Measurements from ENCODE around the gene PRIMA1. TPM values are rescaled to one million over a fixed set of nuclear protein-coding genes. Genes with fewer than 3 reads are reported as not detected.

The PRIMA1 gene
- total and polyA plus RNA-seq, 9 of the 15 experiments (the other 6 are each of a cell fraction or from before 2014, with no cell fraction given), result not detected

- BruUV-seq (replicated peaks), result no TSS peak
- 0% methylated on average over 6 of the region's 8 CpGs for WGBS (ENCODE audit: insufficient coverage, low coverage, missing lambda C conversion rate)
- ATAC-seq (no peak), DNase-seq (ENCODE audit: extremely low read depth in 1 of 4, low spot score in 3 of 4) (no peak), FAIRE-seq (no peak)
- ChIA-PET CTCF (ENCODE audit: low intra/inter-chr PET ratio) (no interaction called here), POLR2A (interaction anchor here (0.6 kb wide), 1 partner anchor 1022 kb away, joined by 3 read pairs; no protein-coding TSS in a partner anchor)
- in situ Hi-C loops (cut with MboI) (no loop called here), intact Hi-C loops (cut with micrococcal nuclease) (no loop called here)
- Histone ChIP-seq H3K27me3 (ENCODE audit: control insufficient read depth in 2 of 2, insufficient read depth in 2 of 2, low read length in 2 of 2) (peaks cover 0 to 12% of the 10 kb centered on the region in 2 experiments; a peak in 2 of 5 replicates), H4K20me1 (replicated peaks; ENCODE audit: control insufficient read depth, insufficient read depth, low read length) (no peaks in the 10 kb centered on the region), H3K4me1 (replicated peaks in 1 of 2; ENCODE audit: control insufficient read depth in 2 of 2, insufficient read depth in 2 of 2, low read length in 2 of 2) (no peaks in the 10 kb centered on the region), H3K79me2 (ENCODE audit: control insufficient read depth, insufficient read depth, low read length) (no peaks in the 10 kb centered on the region), H3K9me3 (replicated peaks; ENCODE audit: control insufficient read depth, insufficient read depth, low read depth, low read length) (no peaks in the 10 kb centered on the region), H3K36me3 (ENCODE audit: control insufficient read depth, insufficient read depth, low read length) (no peaks in the 10 kb centered on the region), H3K4me3 (no peak overlapping the region), H3K9ac (ENCODE audit: insufficient read depth in 1 of 2, low read depth in 2 of 2, low read length in 2 of 2) (no peak overlapping the region), H3K27ac (ENCODE audit: extremely low read depth, low read depth, low read length) (no peak overlapping the region), H2AFZ (ENCODE audit: low read depth, low read length) (no peak overlapping the region), H3K9me1 (ENCODE audit: control insufficient read depth, insufficient read depth, low read length) (no peaks in the 10 kb centered on the region), H3K4me2 (ENCODE audit: insufficient read depth, low read length) (no peak overlapping the region)
- TF ChIP-seq MAZ (CRISPR knock-in tag; conservative IDR thresholded peaks at IDR 0.05 in 1 of 2, IDR thresholded peaks at IDR 0.05 in 1 of 2), result no peak
- TF ChIP-seq C11orf30 (IDR thresholded peaks at IDR 0.05; ENCODE audit: low read depth), result no peak
- no peak for TF ChIP-seq FOXJ2 (tag; IDR thresholded peaks at IDR 0.05)
- no peak for TF ChIP-seq MCM5 (IDR thresholded peaks at IDR 0.05; ENCODE audit: low read depth)
- TF ChIP-seq ETV5 (CRISPR knock-in tag; IDR thresholded peaks at IDR 0.05; ENCODE audit: low read depth), result no peak
- TF ChIP-seq THRB (CRISPR knock-in tag; conservative IDR thresholded peaks at IDR 0.05), result no peak
These were observed 24.1 kb downstream of the PRIMA1 start for GRCh38 chr14:93764211-93764659.
